Measurements from ENCODE around the gene PLA2G12A.

The PLA2G12A gene

DNA sequence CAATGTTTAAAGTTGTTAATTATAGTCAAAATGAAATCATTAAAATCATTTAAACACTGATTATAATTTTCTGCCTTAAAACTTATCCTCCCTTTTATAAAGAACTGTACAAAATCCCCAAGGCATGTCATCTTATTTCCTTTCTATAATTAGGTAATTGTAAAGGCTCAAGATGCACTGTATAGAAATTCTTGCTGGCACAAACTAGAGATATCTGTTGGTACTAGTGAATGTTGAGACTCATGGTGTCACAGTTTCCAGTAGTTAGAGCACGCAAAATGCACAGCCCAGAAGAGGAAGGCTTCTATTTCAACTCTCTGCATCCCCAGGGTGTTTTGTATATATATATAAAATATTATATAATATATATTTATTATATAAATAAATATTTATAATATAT, 22.7 kb upstream of the PLA2G12A start:
- no peak for TF ChIP-seq CTCF (IDR thresholded peaks at IDR 0.05; ENCODE audit: insufficient read depth, low read length, poor library complexity, severe bottlenecking)
- no peak for TF ChIP-seq EZH2phosphoT487 (conservative IDR thresholded peaks at IDR 0.05; ENCODE audit: low read length)
- Histone ChIP-seq H3K27ac (ENCODE audit: low read depth, low read length) (no peak overlapping the region), H2AFZ (ENCODE audit: low read depth, low read length, severe bottlenecking) (no peak overlapping the region)

DNA sequence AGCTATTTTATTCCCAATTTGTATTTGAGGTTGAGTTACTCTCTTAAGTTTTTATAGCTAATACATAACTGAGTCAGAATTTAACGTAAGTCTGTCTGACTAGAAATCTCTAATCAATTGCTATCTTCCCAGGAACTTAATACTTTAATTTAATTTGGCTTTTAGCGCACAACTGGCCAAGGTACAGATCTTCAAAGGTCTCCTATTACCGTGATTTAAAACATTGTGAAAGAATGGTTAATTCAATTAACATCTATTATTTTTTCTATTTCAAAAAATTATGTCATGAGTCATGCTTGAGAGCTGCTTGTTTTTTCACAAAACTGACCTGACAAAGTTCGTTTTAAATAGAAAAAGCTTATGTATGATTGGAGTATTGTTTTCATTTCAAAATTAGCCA, 22.0 kb upstream of the PLA2G12A start:
- Histone ChIP-seq H3K27me3 (ENCODE audit: low read length) (no peaks in the 10 kb centered on the region), H3K9me3 (ENCODE audit: insufficient read depth, low read length) (no peaks in the 10 kb centered on the region), H3K27ac (ENCODE audit: low read depth, low read length) (no peak overlapping the region), H3K79me2 (ENCODE audit: insufficient read depth, low read length) (no peaks in the 10 kb centered on the region), H3K36me3 (ENCODE audit: low read length) (no peaks in the 10 kb centered on the region), H3K9me2 (replicated peaks; ENCODE audit: insufficient read depth, low read length) (no peaks in the 10 kb centered on the region), H3K4me2 (ENCODE audit: low read depth, low read length, poor library complexity, severe bottlenecking) (no peak overlapping the region), H2AFZ (ENCODE audit: low read depth, low read length, severe bottlenecking) (no peak overlapping the region), H3K4me3 (ENCODE audit: insufficient read depth, low read length, poor library complexity, severe bottlenecking) (no peak overlapping the region), H4K20me1 (ENCODE audit: low read depth, low read length) (no peaks in the 10 kb centered on the region), H3F3A (ENCODE audit: insufficient read depth) (no peaks in the 10 kb centered on the region; the same call in 1 of the 2 replicates), H3K9ac (ENCODE audit: low read length) (no peak overlapping the region)
- no peak for TF ChIP-seq EZH2phosphoT487 (conservative IDR thresholded peaks at IDR 0.05; ENCODE audit: low read length)
- no peak for TF ChIP-seq CTCF (IDR thresholded peaks at IDR 0.05; ENCODE audit: insufficient read depth, low read length, poor library complexity, severe bottlenecking)

More for the DNA sequence above, 22.7 kb upstream of the PLA2G12A start:
- Histone ChIP-seq H4K20me1 (ENCODE audit: low read depth, low read length) (no peaks in the 10 kb centered on the region), H3K4me3 (ENCODE audit: insufficient read depth, low read length, poor library complexity, severe bottlenecking) (no peak overlapping the region), H3K9ac (ENCODE audit: low read length) (no peak overlapping the region), H3K27me3 (ENCODE audit: low read length) (no peaks in the 10 kb centered on the region), H3K4me2 (ENCODE audit: low read depth, low read length, poor library complexity, severe bottlenecking) (no peak overlapping the region), H3F3A (ENCODE audit: insufficient read depth) (no peaks in the 10 kb centered on the region; the same call in 1 of the 2 replicates), H3K9me2 (replicated peaks; ENCODE audit: insufficient read depth, low read length) (no peaks in the 10 kb centered on the region), H3K9me3 (ENCODE audit: insufficient read depth, low read length) (no peaks in the 10 kb centered on the region), H3K79me2 (ENCODE audit: insufficient read depth, low read length) (no peaks in the 10 kb centered on the region), H3K36me3 (ENCODE audit: low read length) (no peaks in the 10 kb centered on the region)

DNA sequence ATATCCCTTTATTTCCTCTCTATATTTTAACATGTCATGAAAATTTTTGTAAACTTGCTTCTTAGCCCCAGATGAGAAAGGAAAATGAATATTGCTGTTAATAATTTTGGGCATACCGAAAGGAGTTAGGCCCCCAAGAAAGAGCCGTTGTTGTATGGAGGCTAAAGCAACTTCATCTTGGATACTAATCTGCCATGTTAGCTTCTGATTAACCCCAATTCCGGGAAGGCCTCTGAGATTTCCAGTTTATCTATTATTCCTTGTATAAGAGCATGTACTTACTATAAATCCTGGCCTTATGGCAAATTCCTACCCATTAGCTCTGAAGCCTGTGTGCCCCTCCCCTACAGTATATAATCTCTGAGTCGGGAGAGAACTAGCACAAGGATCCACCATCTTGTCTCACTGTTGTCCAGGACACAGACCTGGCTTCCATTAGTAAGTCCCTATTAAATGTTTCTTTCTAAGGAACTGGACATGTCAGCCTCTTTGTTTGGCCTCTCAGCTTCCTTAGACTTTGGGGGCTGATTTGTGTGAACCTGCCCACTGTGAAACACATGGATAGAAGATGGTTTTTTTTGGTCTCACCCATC, 20.9 kb upstream of the PLA2G12A start:
- no peaks in the 10 kb centered on the region for H3K79me2 ChIP-seq (ENCODE audit: insufficient read depth, low read length)
- H3K36me3 ChIP-seq (ENCODE audit: low read length), result no peaks in the 10 kb centered on the region
- no peak overlapping the region for H3K27ac ChIP-seq (ENCODE audit: low read depth, low read length)
- no peaks in the 10 kb centered on the region; the same call in 1 of the 2 replicates for H3F3A ChIP-seq (ENCODE audit: insufficient read depth)
- H3K9me2 ChIP-seq (replicated peaks; ENCODE audit: insufficient read depth, low read length), result no peaks in the 10 kb centered on the region
- no peak overlapping the region for H3K4me3 ChIP-seq (ENCODE audit: insufficient read depth, low read length, poor library complexity, severe bottlenecking)
- H3K9me3 ChIP-seq (ENCODE audit: insufficient read depth, low read length), result no peaks in the 10 kb centered on the region
- H2AFZ ChIP-seq (ENCODE audit: low read depth, low read length, severe bottlenecking), result no peak overlapping the region
- no peaks in the 10 kb centered on the region for H4K20me1 ChIP-seq (ENCODE audit: low read depth, low read length)
- no peak overlapping the region for H3K9ac ChIP-seq (ENCODE audit: low read length)
- TF ChIP-seq EZH2phosphoT487 (conservative IDR thresholded peaks at IDR 0.05; ENCODE audit: low read length) (no peak), CTCF (IDR thresholded peaks at IDR 0.05; ENCODE audit: insufficient read depth, low read length, poor library complexity, severe bottlenecking) (no peak)
- H3K4me2 ChIP-seq (ENCODE audit: low read depth, low read length, poor library complexity, severe bottlenecking), result no peak overlapping the region
- H3K27me3 ChIP-seq (ENCODE audit: low read length), result no peaks in the 10 kb centered on the region

Data from SU-DHL-6 (cell line).